NCI-H526 treated with DMSO at 0.1 percent for 48 hours (cell line): ENCODE data around the gene FKBP7.
"Not testable (repeated sequence)": the region's sequence is repeated elsewhere in the genome, so short reads cannot be mapped to it uniquely, and the experiment has no call there.

ENCODE experiments used
- DNase-seq: peaks from one replicate; lab custom pipeline; 2025; lab: John Stamatoyannopoulos, UW

The FKBP7 gene

GRCh38 chr2:178478439-178479274 lies at the start of gene FKBP7:
Gene FKBP7 (minus strand): TSS chr2:178478600. CDS start chr2:178478499, 101 bp downstream.
- DNase-seq, result peak; percentile 90

GRCh38 chr2:178527592-178527991 lies 49.2 kb upstream of the FKBP7 start:
- no peak for DNase-seq

GRCh38 chr2:178526256-178526655 lies 47.9 kb upstream of the FKBP7 start:
- no peak for DNase-seq

DNA sequence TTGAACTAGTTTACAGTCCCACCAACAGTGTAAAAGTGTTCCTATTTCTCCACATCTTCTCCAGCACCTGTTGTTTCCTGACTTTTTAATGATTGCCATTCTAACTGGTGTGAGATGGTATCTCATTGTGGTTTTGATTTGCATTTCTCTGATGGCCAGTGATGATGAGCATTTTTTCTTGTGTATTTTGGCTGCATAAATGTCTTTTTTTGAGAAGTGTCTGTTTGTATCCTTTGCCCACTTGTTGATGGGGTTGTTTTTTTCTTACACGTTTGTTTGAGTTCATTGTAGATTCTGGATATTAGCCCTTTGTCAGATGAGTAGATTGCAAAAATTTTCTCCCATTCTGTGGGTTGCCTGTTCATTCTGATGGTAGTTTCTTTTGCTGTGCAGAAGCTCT lies 47.1 kb upstream of the FKBP7 start:
- DNase-seq, result not testable (repeated sequence)

- not testable (repeated sequence) for DNase-seq
Observed at GRCh38 chr2:178525010-178525409, 46.6 kb upstream of the FKBP7 start.

DNA sequence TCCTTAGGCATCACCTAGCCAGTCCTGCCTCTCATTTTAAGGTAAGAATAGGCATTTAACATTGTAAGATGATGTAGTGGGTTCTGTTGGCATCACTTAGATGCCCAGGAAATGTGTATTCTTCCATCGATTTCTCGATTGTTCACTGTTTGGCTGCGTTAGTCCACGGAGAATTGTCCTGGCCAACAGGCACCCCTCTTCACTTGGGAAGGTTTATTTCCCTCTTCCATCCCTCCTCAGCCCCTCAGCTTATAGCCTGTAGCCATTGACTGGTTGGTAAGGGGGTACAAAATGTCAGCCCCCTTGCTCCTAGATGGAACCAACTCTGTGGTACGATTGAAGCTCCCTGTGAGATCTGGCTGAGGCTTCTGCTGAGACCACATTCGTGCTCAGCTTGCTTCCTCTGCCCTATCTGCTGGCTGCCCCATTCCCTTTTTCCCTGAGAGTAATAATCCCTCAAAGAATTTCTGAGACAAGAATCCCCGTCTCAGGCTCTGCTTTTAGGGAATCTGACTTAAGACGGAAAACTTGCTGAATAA lies 45.3 kb upstream of the FKBP7 start:
- DNase-seq, result no peak

DNA sequence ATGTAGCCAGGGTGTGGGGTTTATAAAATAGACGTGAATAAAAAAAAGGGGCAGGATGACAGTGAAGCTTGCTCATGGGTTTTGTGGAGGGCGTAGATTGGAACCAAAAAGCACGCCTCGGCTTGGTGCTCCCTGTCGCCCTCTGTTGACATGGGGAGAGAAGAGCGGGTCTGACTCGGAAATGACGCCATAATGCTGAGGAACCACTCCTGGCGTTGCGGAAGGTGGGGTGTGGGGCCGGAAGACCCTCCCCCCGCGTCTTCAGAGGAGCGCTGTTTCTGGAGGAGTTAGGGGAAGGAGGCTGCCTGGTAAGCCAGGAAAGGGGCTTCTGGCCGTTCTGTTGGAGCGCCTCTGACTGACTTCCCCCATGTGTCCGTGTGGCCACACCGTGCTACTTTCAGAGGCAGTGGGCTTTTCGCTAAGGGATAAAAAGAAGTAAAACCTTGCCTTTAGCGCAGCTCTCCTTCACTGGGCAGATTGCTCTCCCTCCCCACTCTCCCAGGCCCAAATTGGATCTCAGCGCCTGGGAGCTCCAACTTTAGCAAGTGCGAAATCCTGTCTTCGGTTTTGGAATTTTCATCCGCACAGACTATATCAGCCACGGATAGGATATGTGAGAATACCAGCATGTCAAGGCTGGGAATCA lies 44.7 kb upstream of the FKBP7 start:
- peak; percentile 50 for DNase-seq

DNA sequence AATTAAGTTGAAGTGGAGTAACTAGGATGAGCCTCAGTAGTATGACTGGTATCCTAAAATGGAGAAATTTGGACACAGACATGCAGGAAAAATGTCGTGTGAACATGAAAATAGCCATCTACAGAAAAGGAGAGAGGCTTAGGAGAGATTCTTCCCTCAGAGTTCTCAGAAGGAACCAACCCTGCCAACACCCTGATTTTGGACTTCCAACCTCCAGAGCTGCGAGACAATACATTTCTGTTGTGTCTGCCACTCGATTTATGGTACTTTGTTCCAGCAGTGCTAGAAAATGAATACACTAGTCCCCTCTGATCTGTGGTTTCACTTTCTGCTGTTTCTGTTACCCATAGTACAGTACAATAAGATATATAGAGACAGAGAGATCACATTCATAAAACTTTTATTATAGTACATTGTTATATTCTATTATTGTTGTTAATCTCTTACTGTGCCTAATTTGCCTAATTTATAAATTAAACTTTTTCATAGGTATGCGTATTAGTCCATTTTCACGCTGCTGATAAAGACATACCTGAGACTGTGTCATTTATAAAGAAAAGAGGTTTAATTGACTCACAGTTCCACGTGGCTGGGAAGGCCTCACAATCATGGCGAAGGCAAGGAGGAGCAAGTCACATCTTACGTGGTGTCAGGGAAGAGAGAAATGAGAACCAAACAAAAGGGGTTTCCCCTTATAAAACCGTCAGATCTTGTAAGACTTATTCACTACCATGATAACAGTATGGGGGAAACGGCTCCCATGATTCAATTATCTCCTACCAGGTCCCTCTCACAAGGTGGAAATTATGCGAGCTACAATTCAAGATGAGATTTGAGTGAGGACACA lies 43.1 kb upstream of the FKBP7 start:
- no peak for DNase-seq

DNA sequence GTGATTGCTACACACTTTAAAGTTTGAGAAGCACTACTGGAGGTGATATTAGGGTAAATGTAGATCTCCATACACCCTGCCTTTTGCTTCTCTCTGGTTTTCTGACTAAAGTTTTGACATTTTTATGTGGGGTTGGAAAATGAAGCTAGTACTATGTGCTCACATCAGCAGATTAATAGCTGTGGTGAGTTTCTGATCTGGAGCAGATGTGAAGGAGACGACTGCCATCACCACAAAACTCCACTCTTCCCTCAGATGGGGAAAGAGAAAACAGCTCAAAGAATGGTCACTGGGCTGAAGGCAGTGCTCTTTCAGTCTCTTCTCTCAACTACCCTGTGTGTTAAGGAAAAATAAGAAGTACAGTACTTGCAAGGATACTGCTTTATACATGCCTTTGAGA lies 39.1 kb upstream of the FKBP7 start:
- no peak for DNase-seq

DNA sequence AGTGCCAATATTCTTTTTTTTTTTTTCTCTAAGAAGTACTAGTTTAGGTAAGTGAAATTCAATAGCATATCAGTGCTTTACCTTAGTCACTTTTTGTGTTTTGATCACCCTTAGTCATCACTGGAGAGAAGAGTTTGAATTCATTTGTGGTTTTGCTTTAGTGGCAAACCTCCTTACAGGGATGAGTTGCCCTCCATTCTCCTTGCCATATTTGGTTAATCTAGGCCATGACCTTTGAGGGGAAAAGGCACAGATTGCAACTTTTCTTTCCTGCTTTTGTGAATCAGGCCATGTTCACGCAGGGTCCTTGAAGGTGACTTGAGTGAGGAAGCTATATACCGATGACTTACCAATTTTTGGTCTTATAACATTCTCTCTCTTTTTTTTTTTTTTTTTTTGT lies 36.3 kb upstream of the FKBP7 start:
- DNase-seq, result no peak

DNA sequence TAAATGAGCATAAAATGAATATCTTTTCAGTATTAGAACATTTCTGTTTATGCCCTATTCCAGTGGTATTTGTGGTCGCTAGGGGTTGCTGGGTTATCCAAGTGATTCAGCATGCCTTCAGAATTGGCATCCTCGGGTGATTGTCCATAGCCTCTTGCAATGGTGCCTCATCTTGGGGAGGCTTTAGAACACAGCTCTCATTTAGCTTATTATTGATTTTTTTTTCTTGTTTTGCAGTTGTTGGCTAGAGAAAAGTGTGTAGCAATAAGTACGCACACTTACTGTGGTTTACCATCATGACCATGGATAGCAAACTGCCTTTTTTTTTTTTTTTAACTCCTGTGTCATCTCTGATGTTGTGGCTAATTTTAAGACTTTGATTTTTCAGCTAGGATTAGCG lies 35.5 kb upstream of the FKBP7 start:
- DNase-seq, result no peak

DNA sequence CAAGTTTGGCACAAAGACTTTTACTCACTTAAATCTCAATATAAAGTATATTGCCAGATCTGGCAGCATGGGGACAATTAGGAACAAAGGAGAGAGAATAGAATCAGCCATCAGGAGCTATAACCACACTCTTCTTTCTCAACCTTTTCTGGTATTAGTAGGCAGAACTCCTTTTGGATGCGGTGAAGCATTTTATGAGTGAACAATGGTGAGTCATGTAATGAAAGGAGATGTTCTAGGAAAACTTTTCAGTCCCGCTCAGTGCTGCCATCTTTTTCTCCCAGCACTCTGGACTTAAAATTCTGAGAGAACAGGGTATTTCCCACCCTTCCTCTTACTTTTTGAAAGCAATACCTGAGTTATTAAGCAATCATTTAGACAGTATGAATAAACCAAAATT lies 34.1 kb upstream of the FKBP7 start:
- DNase-seq, result no peak

DNA sequence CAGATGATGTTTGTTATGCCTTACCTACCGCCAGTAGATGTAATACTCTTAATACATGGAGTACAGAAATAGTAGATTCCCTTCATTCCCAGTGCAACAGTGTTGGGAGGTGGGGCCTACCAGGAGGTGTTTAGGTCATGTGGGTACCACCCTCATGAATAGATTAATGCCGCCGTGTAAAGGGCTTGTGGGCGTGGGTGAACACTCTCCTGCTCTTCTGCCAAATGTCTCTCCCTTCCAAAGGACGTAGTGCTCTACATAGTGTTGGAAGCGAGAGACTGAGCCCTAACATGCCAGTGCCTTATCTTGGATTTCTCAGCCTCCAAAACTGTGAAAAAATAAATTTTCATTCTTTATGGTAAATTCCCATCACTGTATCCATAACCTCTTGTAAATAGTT lies 32.0 kb upstream of the FKBP7 start:
- no peak for DNase-seq

DNA sequence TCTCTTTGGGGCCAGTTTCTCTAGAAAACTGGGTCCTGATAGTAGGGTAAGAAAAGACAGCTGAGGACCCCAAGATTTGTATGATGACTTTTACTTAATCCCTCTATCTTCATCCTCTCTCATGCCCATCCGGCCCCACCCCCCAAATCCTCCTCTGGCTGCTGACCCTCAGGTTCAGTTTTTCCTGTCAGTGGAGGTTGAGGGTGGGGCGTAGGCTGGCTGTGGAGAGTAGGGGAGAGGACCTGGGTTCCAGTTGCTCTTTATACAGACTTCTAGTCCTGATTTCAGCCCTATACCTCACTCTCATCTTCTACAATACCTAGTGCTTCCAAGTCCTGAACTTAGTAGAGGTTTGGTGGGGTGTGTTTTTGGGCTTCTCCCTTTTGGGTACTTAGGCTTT lies 30.2 kb upstream of the FKBP7 start:
- DNase-seq, result no peak

GRCh38 chr2:178506949-178507348 lies 28.5 kb upstream of the FKBP7 start:
- DNase-seq, result no peak

GRCh38 chr2:178506524-178506923 lies 28.1 kb upstream of the FKBP7 start:
- DNase-seq, result no peak

DNA sequence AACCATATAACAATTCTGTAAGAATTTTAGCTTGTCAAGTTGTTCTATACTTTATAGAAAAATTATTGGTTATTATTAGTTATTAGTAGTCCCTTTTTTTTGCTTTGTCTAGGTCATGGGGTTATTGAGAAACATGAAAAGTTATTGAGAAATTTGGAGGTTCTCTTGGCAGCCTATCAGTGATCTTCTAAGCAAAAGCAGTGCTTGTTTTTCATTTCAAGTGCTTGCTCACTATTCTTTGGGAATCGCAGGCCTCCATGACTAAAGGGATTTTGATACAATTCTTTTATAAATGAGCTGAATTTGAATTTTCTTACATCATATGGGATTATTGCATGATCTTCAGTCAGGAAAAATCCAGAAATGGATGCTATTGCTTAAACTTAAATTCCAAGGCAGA lies 27.7 kb upstream of the FKBP7 start:
- DNase-seq, result no peak

DNA sequence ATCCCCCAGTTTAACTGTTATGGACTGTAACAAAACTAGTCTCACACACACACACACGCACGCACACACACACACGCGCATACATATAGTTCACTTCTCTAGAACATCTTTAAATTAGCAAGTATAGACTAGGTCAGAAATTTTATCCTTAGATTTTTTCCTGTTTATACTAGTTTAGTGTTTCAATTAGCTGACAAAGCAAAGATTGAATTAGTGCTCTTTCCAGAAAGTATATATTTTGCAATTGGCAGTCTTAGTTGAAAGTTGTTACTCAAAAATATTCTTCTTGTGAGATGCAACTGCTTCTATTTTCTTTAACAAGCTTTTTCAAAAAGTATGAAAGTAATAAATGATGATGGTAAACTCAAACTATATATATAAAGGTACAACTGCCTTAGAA lies 24.4 kb upstream of the FKBP7 start:
- DNase-seq, result no peak

DNA sequence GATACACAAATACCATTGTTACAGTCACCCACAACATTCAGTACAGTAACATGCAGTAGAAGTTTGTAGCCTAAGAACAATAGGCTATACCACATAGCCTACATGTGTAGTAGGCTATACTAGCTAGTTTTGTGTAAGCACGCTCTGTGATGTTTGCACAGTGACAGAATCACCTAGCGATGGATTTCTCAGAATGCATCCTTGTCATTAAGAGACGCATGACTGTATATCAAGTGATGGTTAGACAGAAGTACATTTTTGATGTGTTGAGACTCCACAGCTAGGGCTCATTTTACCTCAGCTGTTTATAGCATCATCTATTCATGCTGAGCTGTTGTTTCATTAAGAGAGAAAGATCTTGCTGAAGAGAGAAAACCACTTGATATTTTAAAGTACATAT lies 21.2 kb upstream of the FKBP7 start:
- DNase-seq, result no peak

GRCh38 chr2:178498137-178498536 lies 19.7 kb upstream of the FKBP7 start:
- peak; percentile 65 for DNase-seq

GRCh38 chr2:178496049-178496448 lies 17.6 kb upstream of the FKBP7 start:
- DNase-seq, result no peak

DNA sequence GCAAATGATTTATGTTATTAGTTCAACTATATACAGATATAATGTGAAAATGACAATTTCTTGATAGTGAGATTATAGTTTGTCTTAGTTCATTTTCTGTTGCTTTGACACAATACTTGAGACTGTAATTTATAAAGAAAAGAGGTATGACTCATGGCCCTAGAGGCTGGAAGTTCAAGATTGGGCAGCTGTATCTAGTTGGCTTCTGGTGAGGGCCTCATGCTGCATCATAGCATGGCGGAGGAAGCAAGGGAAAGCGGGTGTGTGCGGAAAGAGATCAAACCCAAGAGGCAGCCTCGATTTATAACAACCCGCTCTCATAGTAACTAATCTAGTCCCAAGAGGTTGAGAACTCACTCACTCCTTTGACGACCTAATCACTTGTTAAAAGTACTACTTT lies 13.2 kb upstream of the FKBP7 start:
- DNase-seq, result no peak
